Panc1 (cell line): Measurements from ENCODE around the gene NXPH1. TPM values are rescaled to one million over a fixed set of nuclear protein-coding genes. Genes with fewer than 3 reads are reported as not detected.

Experiments
- ATAC-seq: fragments of 200-7000 bp; cut with Tn5 transposase; 2 replicates; pipeline ENCODE4 v1.9.1; 2020; ENCODE audit warnings: mild to moderate bottlenecking, moderate library complexity
- BruUV-seq: library from RNA; stranded (reverse); fragments of 400-500 nt; replicated peaks from 2 replicates; lab custom pipeline; 2021; lab: Mats Ljungman, UMichigan
- CTCF ChIA-PET: fragments of 300-600 bp; sonication (Branson Sonifier 250); formaldehyde crosslinking; loops from one replicate; lab custom pipeline; 2022; ENCODE audit warnings: antibody characterized with exemption; lab: Charles Lee
- POLR2A ChIA-PET: fragments of 300-600 bp; sonication (Branson Sonifier 250); formaldehyde crosslinking; loops from one replicate; lab custom pipeline; 2022; ENCODE audit warnings: antibody characterized with exemption; lab: Charles Lee
- DNase-seq: peaks from one replicate; pipeline ENCODE4 v3.0.0-alpha.2; 2010; ENCODE audit warnings: low read depth, low spot score
- H3K27ac ChIP-seq: 2 replicates; pipeline ENCODE4 v1.5.1; 2011; ENCODE audit warnings: mild to moderate bottlenecking, low read length, inconsistent platforms
- H3K27me3 ChIP-seq: fragments of 200-500 bp; sonication (Bioruptor generic); 2 replicates; pipeline ENCODE4 v1.6.0; 2014; ENCODE audit warnings: low read length, inconsistent platforms; ENCODE audit not compliant: control insufficient read depth, insufficient read depth
- H3K36me3 ChIP-seq: fragments of 200-500 bp; sonication (Bioruptor generic); 2 replicates; pipeline ENCODE4 v1.5.1; 2014; ENCODE audit warnings: inconsistent platforms, mild to moderate bottlenecking, low read length, moderate library complexity; ENCODE audit not compliant: control insufficient read depth, insufficient read depth
- H3K4me1 ChIP-seq: 2 replicates; pipeline ENCODE4 v1.5.1; 2011; ENCODE audit warnings: inconsistent platforms, mild to moderate bottlenecking, low read length, moderate library complexity; ENCODE audit not compliant: control insufficient read depth, insufficient read depth
- H3K4me3 ChIP-seq, 2 experiments: 2 replicates each; pipeline ENCODE4 v1.5.1; 2011 to 2012; ENCODE audit warnings: low read depth in 2 of 2, low read length in 2 of 2, mild to moderate bottlenecking in 2 of 2, inconsistent platforms in 1 of 2, moderate library complexity in 1 of 2
- H3K9me3 ChIP-seq: fragments of 200-500 bp; sonication (Bioruptor generic); 2 replicates; pipeline ENCODE4 v1.5.1; 2014; ENCODE audit warnings: low read depth, mild to moderate bottlenecking, inconsistent platforms, low read length, moderate library complexity; ENCODE audit not compliant: control insufficient read depth, insufficient read depth
- CTCF ChIP-seq: fragments of 450-650 bp; IDR thresholded peaks from 2 replicates; pipeline ENCODE4 v1.5.1; 2017; ENCODE audit warnings: mild to moderate bottlenecking
- POLR2AphosphoS5 ChIP-seq: IDR thresholded peaks from 2 replicates; pipeline ENCODE4 v1.6.1; 2012; ENCODE audit warnings: mild to moderate bottlenecking, low read depth, low read length, moderate library complexity
- REST ChIP-seq, 2 experiments: IDR thresholded peaks; 2 replicates each; pipeline ENCODE4 v1.6.1; 2011 to 2012; ENCODE audit warnings: low read depth in 2 of 2, control low read depth in 1 of 2, low read length in 1 of 2, mild to moderate bottlenecking in 1 of 2, moderate library complexity in 1 of 2; ENCODE audit not compliant: insufficient read depth in 1 of 2
- SIN3A ChIP-seq: IDR thresholded peaks from 2 replicates; pipeline ENCODE4 v1.6.1; 2012; ENCODE audit warnings: low read depth, mild to moderate bottlenecking, low read length, moderate library complexity, borderline replicate concordance; ENCODE audit not compliant: insufficient read depth
- TCF7L2 ChIP-seq: IDR thresholded peaks from 2 replicates; pipeline ENCODE4 v1.6.1; 2011; ENCODE audit warnings: mild to moderate bottlenecking, low read depth, low read length, inconsistent platforms
- in situ Hi-C: cut with HindIII; loops from 2 replicates; pipeline ENCODE4 v1.10.0; 2016; ENCODE audit warnings: low sequenced_read_pairs, low pct_unique_long_range_greater_than_20kb
- intact Hi-C: fragments of 100-400 bp; cut with micrococcal nuclease; formaldehyde crosslinking; loops from one replicate; pipeline ENCODE4 v1.10.0; 2022; ENCODE audit not compliant: unreplicated experiment
- total RNA-seq: library from RNA; stranded (reverse); gene quantifications from one replicate; pipeline ENCODE4 v1.2.1, GENCODE V29; 2021; ENCODE audit not compliant: unreplicated experiment

Gene NXPH1
- total RNA-seq, 1 experiment from 2014 or later = not detected

- DNase-seq (no peak), ATAC-seq (no peak)
- Histone ChIP-seq H3K36me3 (no peaks in the 10 kb centered on the region), H3K4me3 (no peak overlapping the region), H3K27ac (no peak overlapping the region), H3K4me1 (no peaks in the 10 kb centered on the region), H3K9me3 (no peaks in the 10 kb centered on the region), H3K27me3 (no peaks in the 10 kb centered on the region)
- intact Hi-C loops (no loop called here), in situ Hi-C loops (no loop called here)
- ChIA-PET POLR2A (no interaction called here), CTCF (no interaction called here)
- peak; percentile 12; the same call in 1 of the 2 replicates for TF ChIP-seq CTCF
- no peak for TF ChIP-seq TCF7L2
- TF ChIP-seq REST (IDR thresholded peaks at IDR 0.05; ENCODE audit: insufficient read depth in 1 of 2, low read depth in 2 of 2, low read length in 1 of 2) = no peak
- no peak for TF ChIP-seq POLR2AphosphoS5
- TF ChIP-seq SIN3A = no peak
- BruUV-seq = no TSS peak
These were observed 269.4 kb downstream of the NXPH1 start for GRCh38 chr7:8702807-8703206.

GRCh38 chr7:8710124-8710523 is 276.7 kb downstream of the NXPH1 start:
- Histone ChIP-seq H3K4me3 (no peak overlapping the region), H3K36me3 (no peaks in the 10 kb centered on the region), H3K27me3 (no peaks in the 10 kb centered on the region), H3K9me3 (no peaks in the 10 kb centered on the region), H3K27ac (no peak overlapping the region), H3K4me1 (no peaks in the 10 kb centered on the region)
- ChIA-PET POLR2A (no interaction called here), CTCF (no interaction called here)
- intact Hi-C loops = no loop called here
- in situ Hi-C loops = no loop called here
- BruUV-seq = no TSS peak
- TF ChIP-seq POLR2AphosphoS5 = no peak
- TF ChIP-seq TCF7L2 = no peak
- TF ChIP-seq REST (IDR thresholded peaks at IDR 0.05; ENCODE audit: insufficient read depth in 1 of 2, low read depth in 2 of 2, low read length in 1 of 2) = no peak
- no peak for TF ChIP-seq SIN3A
- no peak for TF ChIP-seq CTCF
- ATAC-seq (no peak), DNase-seq (no peak)
